ENCODE data around the gene LTBP3. TPM values are rescaled to one million over a fixed set of nuclear protein-coding genes. Genes with fewer than 3 reads are reported as not detected.

Gene LTBP3
- polyA plus RNA-seq, 1 donor from 2014 or later, result 4.6 TPM

DNA sequence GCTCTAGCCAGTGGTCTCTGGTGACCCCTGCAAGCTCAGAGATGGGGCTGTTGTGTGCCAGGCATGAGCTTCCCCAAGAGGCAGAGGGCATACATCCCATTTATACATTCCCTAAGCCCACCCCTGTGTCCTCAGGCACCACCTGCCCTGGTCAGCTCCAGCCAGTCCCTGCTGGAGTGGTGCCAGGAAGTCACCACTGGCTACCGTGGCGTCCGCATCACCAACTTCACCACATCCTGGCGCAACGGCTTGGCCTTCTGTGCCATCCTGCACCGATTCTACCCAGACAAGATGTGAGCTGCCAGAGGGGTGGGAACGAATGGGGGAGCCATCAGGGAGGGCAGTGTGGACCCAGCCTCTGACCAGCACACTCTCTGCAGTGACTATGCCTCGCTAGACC is 25.9 kb upstream of the LTBP3 start:
- no peaks in the 10 kb centered on the region for H3F3A ChIP-seq (ENCODE audit: insufficient read depth, low read length, poor library complexity, severe bottlenecking)
- H3K9me3 ChIP-seq (ENCODE audit: low read length), result no peaks in the 10 kb centered on the region
- TF ChIP-seq EZH2 (IDR thresholded peaks at IDR 0.05; ENCODE audit: borderline replicate concordance, insufficient read depth, low read length, poor library complexity, severe bottlenecking) (no peak), MXI1 (conservative IDR thresholded peaks at IDR 0.05; ENCODE audit: poor library complexity, severe bottlenecking) (no peak), TAF1 (IDR thresholded peaks at IDR 0.05; ENCODE audit: low read depth) (no peak), POLR2AphosphoS5 (IDR thresholded peaks at IDR 0.05) (no peak), SMC3 (conservative IDR thresholded peaks at IDR 0.05; ENCODE audit: poor library complexity) (no peak), RAD21 (conservative IDR thresholded peaks at IDR 0.05) (no peak), EP300 (conservative IDR thresholded peaks at IDR 0.05; ENCODE audit: poor library complexity, severe bottlenecking) (no peak)
- TF ChIP-seq, protein P1, sequence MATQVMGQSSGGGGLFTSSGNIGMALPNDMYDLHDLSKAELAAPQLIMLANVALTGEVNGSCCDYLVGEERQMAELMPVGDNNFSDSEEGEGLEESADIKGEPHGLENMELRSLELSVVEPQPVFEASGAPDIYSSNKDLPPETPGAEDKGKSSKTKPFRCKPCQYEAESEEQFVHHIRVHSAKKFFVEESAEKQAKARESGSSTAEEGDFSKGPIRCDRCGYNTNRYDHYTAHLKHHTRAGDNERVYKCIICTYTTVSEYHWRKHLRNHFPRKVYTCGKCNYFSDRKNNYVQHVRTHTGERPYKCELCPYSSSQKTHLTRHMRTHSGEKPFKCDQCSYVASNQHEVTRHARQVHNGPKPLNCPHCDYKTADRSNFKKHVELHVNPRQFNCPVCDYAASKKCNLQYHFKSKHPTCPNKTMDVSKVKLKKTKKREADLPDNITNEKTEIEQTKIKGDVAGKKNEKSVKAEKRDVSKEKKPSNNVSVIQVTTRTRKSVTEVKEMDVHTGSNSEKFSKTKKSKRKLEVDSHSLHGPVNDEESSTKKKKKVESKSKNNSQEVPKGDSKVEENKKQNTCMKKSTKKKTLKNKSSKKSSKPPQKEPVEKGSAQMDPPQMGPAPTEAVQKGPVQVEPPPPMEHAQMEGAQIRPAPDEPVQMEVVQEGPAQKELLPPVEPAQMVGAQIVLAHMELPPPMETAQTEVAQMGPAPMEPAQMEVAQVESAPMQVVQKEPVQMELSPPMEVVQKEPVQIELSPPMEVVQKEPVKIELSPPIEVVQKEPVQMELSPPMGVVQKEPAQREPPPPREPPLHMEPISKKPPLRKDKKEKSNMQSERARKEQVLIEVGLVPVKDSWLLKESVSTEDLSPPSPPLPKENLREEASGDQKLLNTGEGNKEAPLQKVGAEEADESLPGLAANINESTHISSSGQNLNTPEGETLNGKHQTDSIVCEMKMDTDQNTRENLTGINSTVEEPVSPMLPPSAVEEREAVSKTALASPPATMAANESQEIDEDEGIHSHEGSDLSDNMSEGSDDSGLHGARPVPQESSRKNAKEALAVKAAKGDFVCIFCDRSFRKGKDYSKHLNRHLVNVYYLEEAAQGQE (IDR thresholded peaks at IDR 0.05; ENCODE audit: borderline replicate concordance), result no peak
- TF ChIP-seq, protein P2, sequence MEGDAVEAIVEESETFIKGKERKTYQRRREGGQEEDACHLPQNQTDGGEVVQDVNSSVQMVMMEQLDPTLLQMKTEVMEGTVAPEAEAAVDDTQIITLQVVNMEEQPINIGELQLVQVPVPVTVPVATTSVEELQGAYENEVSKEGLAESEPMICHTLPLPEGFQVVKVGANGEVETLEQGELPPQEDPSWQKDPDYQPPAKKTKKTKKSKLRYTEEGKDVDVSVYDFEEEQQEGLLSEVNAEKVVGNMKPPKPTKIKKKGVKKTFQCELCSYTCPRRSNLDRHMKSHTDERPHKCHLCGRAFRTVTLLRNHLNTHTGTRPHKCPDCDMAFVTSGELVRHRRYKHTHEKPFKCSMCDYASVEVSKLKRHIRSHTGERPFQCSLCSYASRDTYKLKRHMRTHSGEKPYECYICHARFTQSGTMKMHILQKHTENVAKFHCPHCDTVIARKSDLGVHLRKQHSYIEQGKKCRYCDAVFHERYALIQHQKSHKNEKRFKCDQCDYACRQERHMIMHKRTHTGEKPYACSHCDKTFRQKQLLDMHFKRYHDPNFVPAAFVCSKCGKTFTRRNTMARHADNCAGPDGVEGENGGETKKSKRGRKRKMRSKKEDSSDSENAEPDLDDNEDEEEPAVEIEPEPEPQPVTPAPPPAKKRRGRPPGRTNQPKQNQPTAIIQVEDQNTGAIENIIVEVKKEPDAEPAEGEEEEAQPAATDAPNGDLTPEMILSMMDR (IDR thresholded peaks at IDR 0.05; ENCODE audit: poor library complexity, severe bottlenecking), result no peak
- H3K79me2 ChIP-seq (replicated peaks; ENCODE audit: insufficient read depth, low read length), result no peaks in the 10 kb centered on the region
- H3K4me2 ChIP-seq (ENCODE audit: low read length), result no peak overlapping the region
- peaks cover 21% of the 10 kb centered on the region for H3K27me3 ChIP-seq (ENCODE audit: insufficient read depth, low read depth, low read length)
- H3K9ac ChIP-seq (ENCODE audit: low read length), result no peak overlapping the region
- H3K36me3 ChIP-seq (ENCODE audit: insufficient read depth, low read length), result no peaks in the 10 kb centered on the region
- H3K9me2 ChIP-seq (ENCODE audit: insufficient read depth, low read length), result no peaks in the 10 kb centered on the region
- no peaks in the 10 kb centered on the region for H4K20me1 ChIP-seq (ENCODE audit: insufficient read depth)
- no peak overlapping the region for H3K4me3 ChIP-seq (ENCODE audit: low read length)
- no peak overlapping the region for H2AFZ ChIP-seq (ENCODE audit: low read depth, low read length)
- H3K27ac ChIP-seq (ENCODE audit: low read length), result no peak overlapping the region

DNA sequence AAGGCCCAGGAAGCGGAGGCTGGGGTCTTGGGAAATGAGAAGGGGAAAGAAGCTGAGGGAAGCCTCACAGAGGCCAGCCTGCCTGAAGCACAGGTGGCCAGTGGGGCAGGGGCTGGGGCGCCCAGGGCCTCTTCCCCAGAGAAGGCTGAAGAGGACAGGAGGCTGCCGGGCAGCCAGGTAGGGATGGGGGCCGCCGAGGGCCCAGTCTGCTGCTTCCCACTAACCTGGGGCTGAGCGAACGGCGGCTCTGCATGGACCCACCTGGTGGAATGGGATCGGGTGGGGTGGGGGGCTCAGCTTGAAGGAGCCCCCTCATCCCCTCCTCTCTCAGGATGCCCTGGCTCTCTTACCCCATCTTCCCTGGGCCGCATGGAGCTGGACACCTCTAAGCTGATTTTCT is 25.4 kb upstream of the LTBP3 start:
- Histone ChIP-seq H3K36me3 (ENCODE audit: insufficient read depth, low read length) (no peaks in the 10 kb centered on the region), H3F3A (ENCODE audit: insufficient read depth, low read length, poor library complexity, severe bottlenecking) (no peaks in the 10 kb centered on the region), H3K9me3 (ENCODE audit: low read length) (no peaks in the 10 kb centered on the region), H3K9ac (ENCODE audit: low read length) (no peak overlapping the region), H3K27me3 (ENCODE audit: insufficient read depth, low read depth, low read length) (peaks cover 21% of the 10 kb centered on the region), H3K4me2 (ENCODE audit: low read length) (no peak overlapping the region), H2AFZ (ENCODE audit: low read depth, low read length) (no peak overlapping the region), H4K20me1 (ENCODE audit: insufficient read depth) (no peaks in the 10 kb centered on the region), H3K9me2 (ENCODE audit: insufficient read depth, low read length) (no peaks in the 10 kb centered on the region), H3K4me3 (ENCODE audit: low read length) (no peak overlapping the region), H3K27ac (ENCODE audit: low read length) (no peak overlapping the region), H3K79me2 (replicated peaks; ENCODE audit: insufficient read depth, low read length) (no peaks in the 10 kb centered on the region)
- TF ChIP-seq SMC3 (conservative IDR thresholded peaks at IDR 0.05; ENCODE audit: poor library complexity) (no peak), TAF1 (IDR thresholded peaks at IDR 0.05; ENCODE audit: low read depth) (no peak), EP300 (conservative IDR thresholded peaks at IDR 0.05; ENCODE audit: poor library complexity, severe bottlenecking) (no peak), EZH2 (IDR thresholded peaks at IDR 0.05; ENCODE audit: borderline replicate concordance, insufficient read depth, low read length, poor library complexity, severe bottlenecking) (no peak), RAD21 (conservative IDR thresholded peaks at IDR 0.05) (no peak), MXI1 (conservative IDR thresholded peaks at IDR 0.05; ENCODE audit: poor library complexity, severe bottlenecking) (no peak), POLR2AphosphoS5 (IDR thresholded peaks at IDR 0.05) (no peak)
- TF ChIP-seq, protein P1 (IDR thresholded peaks at IDR 0.05; ENCODE audit: borderline replicate concordance), result no peak
- TF ChIP-seq, protein P2 (IDR thresholded peaks at IDR 0.05; ENCODE audit: poor library complexity, severe bottlenecking), result no peak

Measured in neural cell (in vitro differentiated cells).